Stimulated activated CD8-positive, alpha-beta memory T cell treated with anti-CD3 and anti-CD28 coated beads, Interleukin-12 subunit alpha, Interleukin-12 subunit beta, amount 100 ng/mL, for 1 hour (primary cell): ENCODE measurements around the gene CTTNBP2NL.
A peak's percentile ranks its signal among the peaks of the same experiment; 100 is the strongest.

Source experiments
- DNase-seq: peaks from one replicate; pipeline ENCODE4 v3.0.0-alpha.2; 2020; ENCODE audit warnings: low read depth

CTTNBP2NL gene, protein sequence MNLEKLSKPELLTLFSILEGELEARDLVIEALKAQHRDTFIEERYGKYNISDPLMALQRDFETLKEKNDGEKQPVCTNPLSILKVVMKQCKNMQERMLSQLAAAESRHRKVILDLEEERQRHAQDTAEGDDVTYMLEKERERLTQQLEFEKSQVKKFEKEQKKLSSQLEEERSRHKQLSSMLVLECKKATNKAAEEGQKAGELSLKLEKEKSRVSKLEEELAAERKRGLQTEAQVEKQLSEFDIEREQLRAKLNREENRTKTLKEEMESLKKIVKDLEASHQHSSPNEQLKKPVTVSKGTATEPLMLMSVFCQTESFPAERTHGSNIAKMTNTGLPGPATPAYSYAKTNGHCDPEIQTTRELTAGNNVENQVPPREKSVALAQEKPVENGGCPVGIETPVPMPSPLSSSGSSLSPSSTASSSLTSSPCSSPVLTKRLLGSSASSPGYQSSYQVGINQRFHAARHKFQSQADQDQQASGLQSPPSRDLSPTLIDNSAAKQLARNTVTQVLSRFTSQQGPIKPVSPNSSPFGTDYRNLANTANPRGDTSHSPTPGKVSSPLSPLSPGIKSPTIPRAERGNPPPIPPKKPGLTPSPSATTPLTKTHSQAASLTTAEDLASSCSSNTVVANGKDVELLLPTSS

DNA sequence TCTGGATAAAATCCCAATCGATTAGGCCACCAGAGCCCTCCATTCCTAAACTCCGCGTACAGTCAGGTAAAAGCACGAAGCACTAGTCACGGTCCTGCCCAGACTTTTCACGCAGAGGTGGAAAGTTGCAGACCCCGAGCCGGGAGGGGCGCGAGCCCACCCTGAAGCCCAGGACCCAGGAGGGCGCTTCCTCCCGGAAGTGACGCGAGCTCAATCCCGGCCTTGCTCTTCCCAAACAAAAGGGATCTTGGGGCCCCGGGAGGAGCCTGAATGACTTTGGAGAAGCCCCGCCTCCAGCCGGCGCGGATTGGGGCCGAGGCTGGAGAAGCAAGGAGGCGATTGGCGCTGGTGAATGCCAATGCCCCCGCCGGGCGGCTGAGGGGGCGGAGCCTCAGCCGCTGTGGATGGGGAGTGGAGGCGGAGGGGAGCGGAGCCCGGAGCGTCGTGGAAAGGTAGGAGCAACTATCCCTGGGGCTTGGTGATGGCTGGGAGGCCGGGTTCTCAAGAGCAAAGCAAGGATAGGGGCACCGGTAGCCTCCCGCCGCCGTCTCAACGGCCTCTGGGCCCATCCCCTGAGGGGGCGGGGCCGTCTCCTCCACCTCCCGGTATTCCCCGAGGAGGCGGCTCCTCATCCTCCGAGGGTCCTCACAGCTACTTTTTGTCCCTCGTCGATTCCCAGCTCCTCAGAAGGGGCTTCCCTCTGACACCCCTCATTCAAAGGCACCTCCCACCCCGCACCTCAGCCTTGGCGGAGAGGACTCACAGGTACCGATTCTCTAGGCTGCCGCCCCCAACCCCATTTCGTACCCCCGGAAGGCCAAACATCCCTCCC lies at the start of gene CTTNBP2NL:
Gene CTTNBP2NL (plus strand): TSS at position 394 of the 832 bp plus-strand sequence. CDS start 19,952 bp downstream, outside the sequence.
- peak; percentile 64 for DNase-seq

DNA sequence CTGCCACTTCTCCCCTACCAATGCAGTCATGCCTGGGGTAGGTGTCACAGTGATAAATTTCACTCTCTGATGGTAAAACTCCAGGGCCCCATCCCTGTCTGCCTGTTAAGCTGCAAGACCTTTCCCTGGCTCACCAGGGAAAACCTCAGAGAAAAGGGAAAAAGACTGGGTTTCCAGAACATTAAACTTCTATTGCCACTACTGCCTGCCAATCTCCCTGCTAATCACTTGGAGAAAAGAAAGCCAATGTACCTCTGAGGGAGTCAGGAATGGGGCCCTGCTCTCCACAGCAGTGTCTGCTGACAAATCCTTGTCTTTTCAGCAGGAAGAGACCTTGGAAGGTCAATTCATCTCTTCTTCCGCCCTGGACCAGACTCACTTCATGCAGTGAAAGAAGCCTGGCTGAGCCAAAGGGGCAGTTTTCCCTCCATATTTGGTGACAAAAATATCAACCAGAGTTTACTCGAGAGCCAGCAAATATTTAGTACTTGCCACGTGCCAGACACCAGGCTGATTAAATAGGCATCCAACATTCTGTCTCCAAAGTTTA lies 49.1 kb upstream of the CTTNBP2NL start:
- no peak for DNase-seq

DNA sequence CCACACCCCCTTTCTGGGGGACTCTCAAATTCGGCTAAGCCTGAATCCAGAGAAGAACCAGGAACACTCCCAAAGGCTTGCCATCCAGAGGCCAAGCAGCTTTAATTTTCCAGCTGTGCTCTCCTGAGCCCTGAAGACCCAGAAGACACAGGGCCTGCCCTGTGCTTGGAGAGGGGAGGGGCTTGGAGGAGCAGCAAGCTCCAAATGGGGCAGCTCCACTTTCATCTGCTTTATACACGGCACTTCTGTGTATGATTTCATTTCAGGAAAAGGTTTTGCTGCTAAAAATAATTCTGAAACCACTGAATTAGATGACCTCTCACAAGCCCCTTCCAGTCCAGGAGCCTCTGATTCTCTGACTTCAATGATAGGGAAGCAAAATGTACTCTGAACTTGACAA lies 39.2 kb upstream of the CTTNBP2NL start:
- DNase-seq = no peak

DNA sequence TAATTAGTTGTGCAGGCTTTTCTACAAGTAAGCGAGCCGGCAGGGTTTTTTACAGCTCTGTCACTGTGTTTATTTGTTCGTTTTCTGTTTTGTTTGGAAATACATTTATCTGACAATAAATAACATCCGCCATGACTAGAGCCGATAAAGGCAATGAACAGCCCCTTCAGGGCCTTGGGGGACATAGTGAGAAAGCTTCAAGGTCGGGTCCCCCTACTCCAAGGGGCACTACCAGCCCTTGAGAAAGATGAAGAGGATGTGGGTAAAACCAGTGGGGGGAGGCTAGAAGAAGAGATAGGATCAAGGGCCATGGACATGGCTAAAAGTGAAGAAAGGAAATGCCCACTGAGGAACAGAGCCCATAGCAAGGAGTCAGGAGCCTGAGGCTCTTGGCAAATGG lies 38.5 kb upstream of the CTTNBP2NL start:
- no peak for DNase-seq

DNA sequence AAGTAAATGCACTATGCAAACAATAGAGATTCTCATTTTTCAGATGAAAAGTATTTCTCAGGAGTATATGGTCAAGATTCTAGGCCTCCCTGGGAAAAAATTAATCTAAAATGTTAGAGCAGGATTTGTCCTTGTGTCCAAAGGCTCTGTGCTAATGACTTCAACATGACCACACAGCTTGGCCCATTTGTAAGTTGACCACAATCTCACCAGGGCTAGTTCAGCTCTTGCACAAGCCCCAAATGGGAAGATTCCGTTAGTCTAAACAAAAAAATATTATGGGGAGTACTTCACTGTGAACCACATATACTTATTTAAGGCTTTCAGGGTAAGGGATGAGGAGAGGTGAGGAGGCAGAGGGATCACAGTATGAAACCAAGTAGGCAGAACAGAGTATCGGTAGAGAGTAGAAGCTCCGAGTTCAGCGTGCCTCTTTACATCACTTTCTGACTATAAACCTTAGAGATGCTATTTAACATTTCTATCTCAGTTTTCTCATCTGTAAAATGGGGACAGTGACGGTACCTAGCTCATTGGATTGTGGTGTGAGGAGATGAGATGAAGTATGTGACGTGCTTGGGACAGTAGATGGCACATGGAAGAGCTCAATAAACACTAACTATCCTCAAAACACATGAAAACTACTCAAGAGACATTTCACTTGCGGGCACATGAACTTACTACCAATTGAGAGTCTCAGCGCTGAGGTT lies 37.8 kb upstream of the CTTNBP2NL start:
- DNase-seq = no peak

DNA sequence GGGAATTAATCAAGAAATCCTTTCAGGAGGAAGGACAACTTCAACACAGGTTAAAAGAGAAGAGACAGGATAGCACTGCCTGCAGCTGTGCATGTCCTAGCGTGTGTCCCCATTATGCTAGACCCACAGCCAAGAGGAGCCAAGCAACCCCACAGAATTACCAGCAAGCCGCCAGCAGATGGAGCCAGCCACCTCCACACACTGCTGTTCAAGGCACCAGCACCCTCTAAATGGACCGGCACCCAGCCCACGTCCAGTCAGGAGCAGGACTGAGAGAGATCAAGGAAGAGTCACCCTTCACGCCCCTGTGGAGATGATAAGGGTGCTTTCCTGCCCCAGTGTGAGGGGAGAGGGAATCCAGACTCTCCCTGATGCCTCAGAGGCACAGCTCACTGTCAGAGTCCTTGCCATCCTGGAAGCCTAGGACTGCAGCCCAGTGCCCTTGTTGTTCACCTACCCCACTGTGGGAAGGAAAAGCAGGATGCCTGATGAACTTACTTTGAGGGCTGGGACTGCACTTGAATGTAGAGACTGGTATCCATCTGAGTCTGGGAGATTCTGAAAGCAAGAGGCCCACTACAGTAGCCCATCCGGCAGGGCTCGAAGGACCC lies 37.1 kb upstream of the CTTNBP2NL start:
- no peak for DNase-seq

DNA sequence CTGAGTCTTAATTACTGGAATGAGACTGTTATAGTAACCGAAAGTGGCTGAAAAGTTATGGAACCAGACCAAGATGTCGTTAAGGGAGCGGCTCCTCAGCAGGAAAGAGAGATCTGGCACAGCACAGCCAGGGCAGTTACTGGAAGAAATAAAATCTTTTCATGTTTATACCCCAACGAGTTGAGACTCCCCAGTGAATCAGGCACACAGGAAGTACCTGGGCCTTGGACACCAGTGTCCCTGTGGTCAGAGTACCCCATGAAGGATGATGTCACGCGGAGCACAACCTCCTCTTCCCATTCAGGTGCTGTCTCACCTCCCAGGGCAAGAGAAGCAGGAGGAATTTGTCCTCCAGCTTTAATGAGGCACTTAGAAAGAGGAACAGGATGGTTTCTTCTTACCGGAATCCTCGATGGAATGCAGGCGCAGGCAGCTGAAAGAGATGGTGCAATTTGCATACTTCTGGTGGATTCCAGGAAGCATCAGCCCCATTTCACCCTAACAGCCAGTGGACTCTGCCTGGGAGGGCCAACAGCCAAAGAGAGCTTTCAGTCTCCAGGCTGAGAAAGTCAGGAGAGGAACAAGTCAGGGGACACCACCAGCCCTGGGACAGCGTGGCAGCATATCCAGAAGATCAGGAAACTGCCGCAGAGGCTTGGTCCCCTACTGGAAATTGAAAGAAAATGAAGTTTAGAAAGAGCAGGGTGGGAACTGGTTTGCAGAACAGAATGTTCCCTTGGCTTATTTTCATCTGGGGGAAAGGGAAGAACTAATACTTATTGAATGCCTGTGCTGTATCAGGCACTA lies 35.9 kb upstream of the CTTNBP2NL start:
- DNase-seq = no peak

DNA sequence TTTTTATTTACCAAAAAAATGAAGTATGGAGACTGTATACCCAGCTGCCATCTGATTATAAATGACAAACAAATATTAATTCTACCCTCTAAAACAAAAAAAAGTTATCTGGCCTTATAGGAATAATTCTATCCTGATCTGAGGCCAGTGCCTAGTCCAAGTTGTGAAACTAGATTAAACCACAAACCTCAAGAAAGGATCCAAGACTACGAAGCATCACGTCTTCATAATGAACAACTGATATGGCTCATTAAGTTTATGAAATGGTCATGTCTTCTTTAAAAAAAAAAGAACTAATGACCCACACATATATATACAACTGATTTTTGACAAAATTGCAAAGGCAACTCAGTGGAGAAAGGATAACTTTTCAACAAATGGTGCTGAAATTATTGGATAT lies 32.4 kb upstream of the CTTNBP2NL start:
- DNase-seq = no peak

DNA sequence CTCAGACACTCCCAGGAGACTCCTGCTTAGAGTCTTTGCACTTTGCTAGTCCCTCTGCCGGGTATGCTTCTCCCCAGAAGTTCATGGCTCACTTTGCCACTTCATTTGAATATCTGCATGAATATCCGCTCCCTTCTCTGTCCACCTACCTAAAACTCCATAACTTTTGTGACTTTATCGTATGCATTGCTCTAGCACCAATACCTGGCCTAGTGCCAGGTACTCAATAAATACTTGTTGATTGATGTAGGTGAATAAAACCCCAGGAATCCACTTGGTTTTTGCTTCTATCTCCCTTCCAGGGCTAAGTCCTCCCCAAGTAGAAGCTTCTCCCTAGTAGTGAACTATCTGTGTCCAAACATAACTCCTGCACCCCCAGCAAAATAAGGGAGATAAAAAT lies 27.8 kb upstream of the CTTNBP2NL start:
- no peak for DNase-seq

DNA sequence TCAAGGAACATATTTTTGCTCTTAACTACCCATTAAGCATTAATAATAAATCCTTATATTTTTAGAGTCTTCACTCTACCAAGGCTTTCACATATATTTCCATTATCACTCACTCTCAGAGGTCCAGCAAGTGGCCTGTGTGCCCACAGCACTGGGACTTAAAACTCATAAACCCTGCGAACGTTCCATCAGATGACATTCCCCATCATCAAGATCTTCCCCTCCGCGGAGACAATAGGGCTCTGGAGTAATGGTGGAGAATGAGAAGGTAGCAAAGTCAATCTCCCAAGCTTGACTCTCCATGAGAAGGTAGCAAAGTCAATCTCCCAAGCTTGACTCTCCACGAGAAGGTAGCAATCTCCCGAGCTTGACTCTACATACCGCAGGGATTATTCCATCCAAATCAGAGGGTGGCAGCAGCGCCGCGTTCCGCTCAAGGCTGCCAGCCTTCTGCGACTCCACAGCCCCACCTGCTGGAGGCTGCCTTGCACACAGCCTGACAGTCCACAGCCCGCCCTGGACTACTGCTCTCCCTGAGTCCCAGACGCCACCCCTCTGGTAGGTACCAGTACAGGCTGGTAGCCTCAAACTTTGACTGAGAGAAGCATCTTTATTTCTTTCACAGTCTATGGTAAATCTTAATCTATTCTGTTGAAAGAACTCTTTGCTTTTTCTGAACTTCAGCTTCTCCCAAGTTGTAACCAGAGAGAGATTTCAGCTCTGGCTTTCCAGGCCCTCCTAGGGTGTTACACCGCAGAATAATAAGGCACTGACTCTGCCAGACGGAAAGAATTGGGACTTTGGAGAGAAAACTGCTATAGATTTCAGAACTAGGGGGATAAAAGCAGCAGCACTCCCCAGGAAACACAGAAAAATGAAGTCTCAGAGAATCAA lies 26.4 kb upstream of the CTTNBP2NL start:
- peak; percentile 60 for DNase-seq

DNA sequence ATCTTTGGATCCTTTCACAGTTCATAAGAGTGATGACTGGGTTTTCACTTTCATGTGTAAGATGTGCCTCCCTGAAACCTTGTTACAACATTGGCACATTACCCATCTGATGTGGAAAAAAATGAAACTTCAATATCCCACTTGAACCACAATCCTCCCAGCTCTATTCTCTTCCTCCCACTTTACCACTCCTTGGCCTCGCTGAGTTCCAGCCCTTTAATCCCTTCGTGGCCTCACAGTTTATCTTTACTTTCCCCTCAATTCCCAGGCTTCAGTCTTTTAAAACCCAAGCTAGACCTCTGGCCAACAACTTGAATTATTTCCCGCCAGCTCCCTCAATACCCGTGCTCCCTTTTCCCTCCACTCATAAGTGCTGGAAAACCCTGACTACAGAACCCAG lies 25.0 kb upstream of the CTTNBP2NL start:
- no peak for DNase-seq

DNA sequence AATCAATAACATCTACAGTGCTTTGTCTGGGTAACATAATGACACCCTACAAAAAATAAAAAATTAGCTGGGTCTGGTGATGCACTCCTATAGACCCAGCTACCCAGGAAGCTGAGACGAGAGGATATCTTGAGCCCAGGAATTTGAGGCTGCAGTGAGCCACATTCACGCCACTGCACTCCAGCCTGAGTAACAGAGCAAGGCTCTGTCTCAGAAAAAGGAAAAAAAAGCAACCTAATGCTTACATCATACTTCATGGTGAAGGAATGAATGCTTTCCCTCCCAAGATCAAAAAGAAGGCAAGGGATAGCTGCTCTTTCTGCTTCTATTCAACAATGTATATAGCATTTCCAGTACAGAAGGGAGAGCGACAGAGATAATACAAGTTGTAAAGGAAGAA lies 24.2 kb upstream of the CTTNBP2NL start:
- DNase-seq = no peak

DNA sequence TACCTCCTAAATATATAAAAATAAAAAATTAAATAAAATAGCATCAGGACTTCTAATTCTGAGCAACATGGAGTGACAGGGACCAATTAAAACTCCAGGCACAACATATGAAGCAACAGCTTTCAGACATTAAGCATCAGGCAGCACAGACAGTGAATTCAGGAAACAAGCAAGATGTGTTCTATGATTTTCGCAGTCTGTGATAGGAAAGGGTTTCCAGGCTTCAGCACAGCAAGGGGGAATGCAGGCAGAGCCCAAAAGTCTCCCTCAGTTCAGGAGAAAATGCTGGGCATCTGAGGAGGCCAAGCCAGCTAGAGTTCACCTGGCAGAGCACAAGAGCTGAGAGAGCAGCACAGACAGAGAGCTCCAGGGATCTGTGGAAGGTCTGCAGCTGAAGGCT lies 22.2 kb upstream of the CTTNBP2NL start:
- no peak for DNase-seq

DNA sequence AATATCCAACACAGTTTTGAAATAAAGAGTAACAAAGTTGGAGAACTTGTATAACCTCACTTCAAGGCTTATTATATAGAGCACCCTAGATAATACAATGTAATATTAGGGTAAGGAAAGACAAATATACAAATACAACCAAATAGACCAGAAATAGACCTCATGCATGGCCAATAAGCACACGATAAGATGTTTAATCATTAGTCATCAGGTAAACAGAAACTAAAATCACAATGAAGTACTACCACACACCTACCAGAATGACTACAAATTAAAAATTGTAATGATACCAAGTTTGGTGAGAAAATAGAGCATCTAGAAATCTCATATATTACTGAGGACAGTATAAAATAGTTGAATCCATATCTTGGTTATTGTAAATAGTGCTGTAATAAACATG lies 20.3 kb upstream of the CTTNBP2NL start:
- DNase-seq = no peak

DNA sequence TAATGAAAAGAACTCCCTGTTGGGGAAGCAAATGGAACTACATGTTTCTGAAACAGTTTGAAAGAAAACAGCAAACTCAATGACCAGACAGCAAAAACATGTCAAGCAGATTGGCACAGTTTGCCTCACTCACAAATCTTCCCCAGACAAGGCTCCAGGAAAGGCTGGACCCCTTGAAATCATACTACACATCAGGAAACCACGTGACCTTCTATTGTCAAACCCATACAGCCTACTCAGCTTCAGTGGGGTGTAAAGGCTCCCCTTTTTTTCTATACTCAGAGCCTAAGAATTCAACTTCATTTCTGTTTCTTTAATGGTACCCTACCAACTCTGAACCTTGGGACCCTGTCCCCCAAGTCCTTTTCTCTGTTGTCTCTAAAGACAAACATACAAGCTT lies 15.7 kb upstream of the CTTNBP2NL start:
- DNase-seq = no peak

DNA sequence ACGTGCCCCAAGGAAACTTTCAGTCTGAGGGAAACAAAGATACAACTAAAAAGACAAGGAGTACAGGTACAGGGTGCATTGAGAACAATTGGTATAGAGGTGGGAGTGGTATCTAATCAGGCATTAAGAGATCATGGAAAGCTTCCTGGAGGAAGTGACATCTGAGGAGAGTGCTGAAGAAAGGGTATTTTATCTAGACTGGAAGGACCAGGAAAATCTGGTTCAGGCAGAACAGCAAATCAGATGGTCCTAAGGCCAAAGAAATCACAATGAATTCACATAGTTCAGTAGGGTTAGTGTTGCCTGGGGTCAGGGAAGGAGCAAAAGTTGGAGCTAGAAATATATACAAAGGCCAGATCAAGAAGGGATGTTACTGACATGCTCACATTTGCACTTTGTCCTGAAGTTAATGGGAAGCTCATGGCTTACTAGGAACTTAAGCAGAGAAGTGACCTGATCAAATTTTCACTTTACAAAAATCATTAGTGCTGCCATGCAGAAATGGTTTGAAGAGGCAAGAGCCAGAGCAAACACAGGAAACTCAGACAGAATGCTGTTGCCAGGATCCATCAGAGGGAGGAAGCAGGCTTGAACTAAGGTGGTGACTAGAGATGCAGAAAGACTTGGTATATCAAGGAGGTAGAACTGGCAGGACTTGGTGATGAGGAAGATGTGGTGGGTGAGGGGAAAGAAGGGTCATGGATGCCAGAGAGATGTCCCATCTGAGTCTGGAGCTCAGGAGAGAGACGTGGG lies 14.5 kb upstream of the CTTNBP2NL start:
- DNase-seq = no peak

DNA sequence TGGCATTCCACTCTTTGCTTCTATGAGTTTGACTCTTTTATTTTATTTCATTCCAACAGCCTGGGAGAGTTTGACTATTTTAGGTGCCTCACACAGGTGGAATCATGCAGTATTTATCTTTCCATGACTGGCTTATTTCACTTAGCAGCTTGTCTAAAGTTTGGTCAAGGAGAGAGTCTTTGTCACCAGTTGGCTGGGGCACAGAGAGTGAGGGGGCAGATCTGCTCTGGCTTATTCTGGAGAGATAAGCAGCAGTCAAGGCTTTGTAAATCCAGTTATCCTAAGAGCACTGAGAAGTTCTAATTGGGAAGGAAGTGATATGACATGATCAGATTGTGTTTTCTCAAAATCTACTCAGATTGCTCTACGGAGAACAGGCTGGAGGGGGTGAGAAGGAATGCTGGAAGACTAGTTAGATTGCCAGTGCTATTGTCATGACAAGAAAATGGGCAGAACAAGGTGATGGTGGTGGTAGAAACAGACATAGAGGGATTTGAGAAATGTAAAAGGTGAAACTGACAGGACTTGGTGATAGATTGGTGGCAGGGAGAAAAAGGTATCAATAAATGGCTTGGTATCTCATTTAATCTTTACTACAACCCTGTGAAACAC lies 12.1 kb upstream of the CTTNBP2NL start:
- DNase-seq = no peak

DNA sequence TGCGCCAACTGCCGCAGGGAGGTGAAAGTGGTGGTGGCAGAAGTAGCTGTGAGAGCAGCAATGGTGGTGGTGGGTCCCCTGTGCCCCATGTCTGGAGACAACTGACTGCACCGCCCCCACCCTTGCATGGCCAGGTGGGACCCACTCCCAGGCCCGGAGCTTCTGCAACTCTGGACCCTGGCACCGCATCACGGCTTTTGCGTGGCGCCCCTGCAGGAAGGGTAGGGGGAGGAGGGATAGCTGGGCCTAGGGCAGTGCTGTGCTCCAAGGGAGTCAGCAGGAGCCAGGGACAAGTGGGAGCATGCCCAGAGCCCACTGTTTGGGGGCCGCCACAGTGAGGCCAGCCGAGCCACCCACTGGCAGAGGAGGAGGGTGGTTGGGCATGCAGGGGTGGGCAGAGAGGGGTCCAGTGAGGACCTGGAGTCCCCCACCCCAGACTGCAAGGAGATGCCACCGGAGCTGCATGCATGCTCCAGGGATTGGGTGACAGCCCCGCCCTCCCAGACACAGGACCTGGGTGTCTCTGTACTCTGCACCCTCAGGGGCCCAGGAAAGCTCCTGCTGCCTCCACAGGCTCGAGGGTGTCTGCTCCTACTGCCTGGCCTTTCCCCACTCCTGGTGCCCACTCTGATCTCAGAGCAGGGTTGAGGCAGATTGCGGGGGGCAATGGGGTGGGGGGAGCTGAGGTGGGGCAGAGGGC lies 9.8 kb upstream of the CTTNBP2NL start:
- DNase-seq = no peak
